A549 (cell line): Measurements from ENCODE around the gene NGDN.

Experiments used
- CHD2 ChIP-seq: fragments of 150-350 bp; IDR thresholded peaks from 2 replicates; pipeline ENCODE4 v1.6.1; 2014; ENCODE audit warnings: low read length; ENCODE audit not compliant: partially characterized antibody
- HDAC2 ChIP-seq: fragments of 200-600 bp; sonication (generic); IDR thresholded peaks from 2 replicates; pipeline ENCODE4 v1.6.1; 2016
- JUNB ChIP-seq: fragments of >200 bp; sonication (Bioruptor Twin); formaldehyde crosslinking; IDR thresholded peaks from 2 replicates; pipeline ENCODE4 v1.6.1; 2016
- MAZ ChIP-seq: fragments of 150-350 bp; IDR thresholded peaks from 2 replicates; pipeline ENCODE4 v1.6.1; 2014; ENCODE audit warnings: antibody characterized with exemption, low read depth, low read length, borderline replicate concordance
- NPAS2 ChIP-seq: fragments of 250-450 bp; sonication (Bioruptor Pico); IDR thresholded peaks from 2 replicates; pipeline ENCODE4 v1.8.0; 2022; ENCODE audit warnings: mild to moderate bottlenecking, moderate library complexity, borderline replicate concordance
- POLR2A ChIP-seq: IDR thresholded peaks from 2 replicates; pipeline ENCODE4 v1.6.1; 2012; ENCODE audit warnings: mild to moderate bottlenecking, low read length
- RAD21 ChIP-seq, 2 experiments: fragments of >200 bp in 1 of 2; sonication (Bioruptor Twin) in 1 of 2; formaldehyde crosslinking in 1 of 2; IDR thresholded peaks in 1 of 2; conservative IDR thresholded peaks in 1 of 2; 2 replicates in 1 of 2; 3 replicates in 1 of 2; pipeline ENCODE4 v1.6.1; 2012 to 2018; ENCODE audit warnings: inconsistent platforms in 1 of 2
- SMC3 ChIP-seq: fragments of >200 bp; sonication (Bioruptor Twin); formaldehyde crosslinking; IDR thresholded peaks from 3 replicates; pipeline ENCODE4 v1.6.1; 2018; ENCODE audit warnings: inconsistent platforms
- TF ChIP-seq, protein P1 (sequence below): fragments of >200 bp; sonication (Bioruptor Twin); formaldehyde crosslinking; IDR thresholded peaks from 3 replicates; pipeline ENCODE4 v1.5.1; 2016
- TF ChIP-seq, protein P2 (sequence below): IDR thresholded peaks from 2 replicates; pipeline ENCODE4 v1.6.1; 2012

DNA sequence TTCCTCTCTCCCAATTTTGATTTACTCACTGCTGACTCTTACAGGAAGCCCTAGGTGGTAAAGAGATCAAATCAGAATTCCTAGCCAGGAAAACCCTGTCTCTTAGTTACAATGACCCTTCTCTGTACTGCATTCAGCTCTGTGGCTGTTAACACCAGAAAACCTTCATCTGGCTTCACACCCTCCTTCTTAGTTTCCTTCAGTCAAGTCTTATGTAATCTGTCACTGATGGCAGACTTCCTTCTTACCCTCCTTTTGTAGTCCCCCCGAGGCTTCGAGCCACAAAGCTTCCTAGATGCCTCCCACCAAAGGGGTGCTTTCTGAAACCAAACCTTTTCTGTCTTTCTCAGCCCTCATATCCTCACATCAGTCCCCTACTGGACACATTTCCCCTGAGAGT lies 16.5 kb downstream of the NGDN start:
- TF ChIP-seq POLR2A = no peak
- TF ChIP-seq, protein P1, sequence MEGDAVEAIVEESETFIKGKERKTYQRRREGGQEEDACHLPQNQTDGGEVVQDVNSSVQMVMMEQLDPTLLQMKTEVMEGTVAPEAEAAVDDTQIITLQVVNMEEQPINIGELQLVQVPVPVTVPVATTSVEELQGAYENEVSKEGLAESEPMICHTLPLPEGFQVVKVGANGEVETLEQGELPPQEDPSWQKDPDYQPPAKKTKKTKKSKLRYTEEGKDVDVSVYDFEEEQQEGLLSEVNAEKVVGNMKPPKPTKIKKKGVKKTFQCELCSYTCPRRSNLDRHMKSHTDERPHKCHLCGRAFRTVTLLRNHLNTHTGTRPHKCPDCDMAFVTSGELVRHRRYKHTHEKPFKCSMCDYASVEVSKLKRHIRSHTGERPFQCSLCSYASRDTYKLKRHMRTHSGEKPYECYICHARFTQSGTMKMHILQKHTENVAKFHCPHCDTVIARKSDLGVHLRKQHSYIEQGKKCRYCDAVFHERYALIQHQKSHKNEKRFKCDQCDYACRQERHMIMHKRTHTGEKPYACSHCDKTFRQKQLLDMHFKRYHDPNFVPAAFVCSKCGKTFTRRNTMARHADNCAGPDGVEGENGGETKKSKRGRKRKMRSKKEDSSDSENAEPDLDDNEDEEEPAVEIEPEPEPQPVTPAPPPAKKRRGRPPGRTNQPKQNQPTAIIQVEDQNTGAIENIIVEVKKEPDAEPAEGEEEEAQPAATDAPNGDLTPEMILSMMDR = no peak
- no peak for TF ChIP-seq SMC3
- TF ChIP-seq, protein P2, sequence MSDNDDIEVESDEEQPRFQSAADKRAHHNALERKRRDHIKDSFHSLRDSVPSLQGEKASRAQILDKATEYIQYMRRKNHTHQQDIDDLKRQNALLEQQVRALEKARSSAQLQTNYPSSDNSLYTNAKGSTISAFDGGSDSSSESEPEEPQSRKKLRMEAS = no peak
- TF ChIP-seq MAZ = no peak
- TF ChIP-seq JUNB = no peak
- no peak for TF ChIP-seq RAD21 (conservative IDR thresholded peaks at IDR 0.05 in 1 of 2, IDR thresholded peaks at IDR 0.05 in 1 of 2)
- no peak for TF ChIP-seq NPAS2 (CRISPR knock-in tag)
- no peak for TF ChIP-seq CHD2
- no peak for TF ChIP-seq HDAC2
